Activated CD4-positive, alpha-beta T cell treated with anti-CD3 and anti-CD28 coated beads for 4 hours (primary cell): ENCODE measurements around the gene PALLD.
"Not testable (repeated sequence)": the region's sequence is repeated elsewhere in the genome, so short reads cannot be mapped to it uniquely, and the experiment has no call there.

Experiments used
- DNase-seq, 2 donors: peaks; one replicate each; pipeline ENCODE4 v3.0.0-alpha.2; 2020

Gene PALLD

GRCh38 chr4:168925789-168926490 lies 429.1 kb downstream of the PALLD start:
- no peak for DNase-seq

GRCh38 chr4:168928346-168928745 lies 431.5 kb downstream of the PALLD start:
- no peak for DNase-seq

- no peak for DNase-seq
Measured at GRCh38 chr4:168928875-168929274, 432.0 kb downstream of the PALLD start.

GRCh38 chr4:168930413-168931196 lies 433.8 kb downstream of the PALLD start:
- no peak for DNase-seq

GRCh38 chr4:168931215-168931650 lies 434.4 kb downstream of the PALLD start:
- no peak for DNase-seq

- no peak for DNase-seq
Measured at GRCh38 chr4:168932138-168932537, 435.3 kb downstream of the PALLD start.

- no peak for DNase-seq
Measured at GRCh38 chr4:168933423-168933822, 436.6 kb downstream of the PALLD start.

- DNase-seq = not testable (repeated sequence)
Measured at GRCh38 chr4:168937473-168937872, 440.6 kb downstream of the PALLD start.

GRCh38 chr4:168942985-168943384 lies 446.1 kb downstream of the PALLD start:
- DNase-seq = no peak

GRCh38 chr4:168945291-168945690 lies 448.4 kb downstream of the PALLD start:
- no peak for DNase-seq

GRCh38 chr4:168952821-168953246 lies 456.0 kb downstream of the PALLD start:
- DNase-seq = not testable (repeated sequence)

- no peak for DNase-seq
Measured at GRCh38 chr4:168955674-168956073, 458.8 kb downstream of the PALLD start.

GRCh38 chr4:168960716-168961115 lies 463.9 kb downstream of the PALLD start:
- DNase-seq = no peak

- no peak for DNase-seq
Measured at GRCh38 chr4:168972596-168972995, 475.7 kb downstream of the PALLD start.
